GM12891 (cell line): ENCODE results near the gene RASGRF1.

ENCODE experiments used
- POLR2A ChIP-seq: IDR thresholded peaks from 2 replicates; pipeline ENCODE4 v1.6.1; 2011; ENCODE audit warnings: low read depth, low read length, control low read depth
- POLR2AphosphoS5 ChIP-seq: IDR thresholded peaks from 2 replicates; pipeline ENCODE4 v1.6.1; 2011; ENCODE audit warnings: low read depth, low read length, control low read depth
- TAF1 ChIP-seq: IDR thresholded peaks from 2 replicates; pipeline ENCODE4 v1.6.1; 2011; ENCODE audit warnings: low read depth, low read length, control low read depth

- TF ChIP-seq TAF1: no peak
- no peak for TF ChIP-seq POLR2A
- TF ChIP-seq POLR2AphosphoS5: no peak
These were observed 15.3 kb downstream of the RASGRF1 start for GRCh38 chr15:79075256-79075655.
